Measurements from ENCODE around the gene SUB1. TPM values are rescaled to one million over a fixed set of nuclear protein-coding genes. Genes with fewer than 3 reads are reported as not detected.
"Not testable (repeated sequence)": the region's sequence is repeated elsewhere in the genome, so short reads cannot be mapped to it uniquely, and the experiment has no call there.

Gene SUB1
- 36.6 TPM for total RNA-seq

- peak; percentile 92 to 95 (median 94) for DNase-seq (ENCODE audit: low read depth in 2 of 3, low spot score in 2 of 3)
Observed at GRCh38 chr5:32585446-32586275, at the start of gene SUB1. Gene SUB1 (plus strand): TSS chr5:32585557. CDS start chr5:32588513, 2,956 bp downstream.

- no peak for DNase-seq (ENCODE audit: low read depth in 2 of 3, low spot score in 2 of 3)
Observed at GRCh38 chr5:32536246-32536645, 49.1 kb upstream of the SUB1 start.

GRCh38 chr5:32537437-32538029 lies 47.8 kb upstream of the SUB1 start:
- not testable (repeated sequence) for DNase-seq (ENCODE audit: low read depth in 2 of 3, low spot score in 2 of 3)

- no peak for DNase-seq (ENCODE audit: low read depth in 2 of 3, low spot score in 2 of 3)
Observed at GRCh38 chr5:32538031-32538547, 47.3 kb upstream of the SUB1 start.

- peak in 1 of 3 donors; percentile 20 for DNase-seq (ENCODE audit: low read depth in 2 of 3, low spot score in 2 of 3)
Observed at GRCh38 chr5:32539981-32540845, 45.1 kb upstream of the SUB1 start.

GRCh38 chr5:32541241-32541640 lies 44.1 kb upstream of the SUB1 start:
- DNase-seq (ENCODE audit: low read depth in 2 of 3, low spot score in 2 of 3): no peak

- DNase-seq (ENCODE audit: low read depth in 2 of 3, low spot score in 2 of 3): no peak
Observed at GRCh38 chr5:32542216-32543059, 42.9 kb upstream of the SUB1 start.

- DNase-seq (ENCODE audit: low read depth in 2 of 3, low spot score in 2 of 3): no peak
Observed at GRCh38 chr5:32543291-32543690, 42.1 kb upstream of the SUB1 start.

GRCh38 chr5:32545102-32545800 lies 40.1 kb upstream of the SUB1 start:
- no peak for DNase-seq (ENCODE audit: low read depth in 2 of 3, low spot score in 2 of 3)

GRCh38 chr5:32551194-32551593 lies 34.2 kb upstream of the SUB1 start:
- no peak for DNase-seq (ENCODE audit: low read depth in 2 of 3, low spot score in 2 of 3)

GRCh38 chr5:32551865-32552264 lies 33.5 kb upstream of the SUB1 start:
- no peak for DNase-seq (ENCODE audit: low read depth in 2 of 3, low spot score in 2 of 3)

- not testable (repeated sequence) for DNase-seq (ENCODE audit: low read depth in 2 of 3, low spot score in 2 of 3)
Observed at GRCh38 chr5:32552491-32552890, 32.9 kb upstream of the SUB1 start.

- no peak for DNase-seq (ENCODE audit: low read depth in 2 of 3, low spot score in 2 of 3)
Observed at GRCh38 chr5:32552936-32553335, 32.4 kb upstream of the SUB1 start.

GRCh38 chr5:32554181-32554780 lies 31.1 kb upstream of the SUB1 start:
- DNase-seq (ENCODE audit: low read depth in 2 of 3, low spot score in 2 of 3): peak in 2 of 3 donors; percentile 65 to 71

GRCh38 chr5:32556543-32556942 lies 28.8 kb upstream of the SUB1 start:
- not testable (repeated sequence) for DNase-seq (ENCODE audit: low read depth in 2 of 3, low spot score in 2 of 3)

- no peak for DNase-seq (ENCODE audit: low read depth in 2 of 3, low spot score in 2 of 3)
Observed at GRCh38 chr5:32559411-32559810, 25.9 kb upstream of the SUB1 start.

- no peak for DNase-seq (ENCODE audit: low read depth in 2 of 3, low spot score in 2 of 3)
Observed at GRCh38 chr5:32559921-32560320, 25.4 kb upstream of the SUB1 start.

GRCh38 chr5:32562056-32562455 lies 23.3 kb upstream of the SUB1 start:
- no peak for DNase-seq (ENCODE audit: low read depth in 2 of 3, low spot score in 2 of 3)

GRCh38 chr5:32562843-32563242 lies 22.5 kb upstream of the SUB1 start:
- DNase-seq (ENCODE audit: low read depth in 2 of 3, low spot score in 2 of 3): no peak

Data from hematopoietic multipotent progenitor cell (in vitro differentiated cells).